ENCODE data around the gene GDNF. TPM values are rescaled to one million over a fixed set of nuclear protein-coding genes. Genes with fewer than 3 reads are reported as not detected.
"Not testable (repeated sequence)": the region's sequence is repeated elsewhere in the genome, so short reads cannot be mapped to it uniquely, and the experiment has no call there.

Gene GDNF
- polyA plus RNA-seq, 1 donor from 2014 or later, result not detected

- H3K36me3 Mint-ChIP-seq, H3K4me1 Mint-ChIP-seq, H3K27ac Mint-ChIP-seq, H3K27me3 Mint-ChIP-seq, H3K4me3 Mint-ChIP-seq: not testable (repeated sequence)
- peaks cover 11 to 27% (median 15%) of the 10 kb centered on the region in 3 donors for H3K9me3 Mint-ChIP-seq
Measured at GRCh38 chr5:37795292-37795691, 44.5 kb downstream of the GDNF start.

- peak overlapping the region in 1 of 3 donors; percentile 40 for H3K27ac Mint-ChIP-seq
- H3K36me3 Mint-ChIP-seq, result no peaks in the 10 kb centered on the region
- H3K4me1 Mint-ChIP-seq, result peaks cover 0 to 1% (median 0%) of the 10 kb centered on the region in 3 donors
- peaks cover 4% of the 10 kb centered on the region for H3K27me3 Mint-ChIP-seq
- peaks cover 11 to 23% (median 13%) of the 10 kb centered on the region in 3 donors for H3K9me3 Mint-ChIP-seq
- peak overlapping the region in 1 of 4 donors; percentile 0 for H3K4me3 Mint-ChIP-seq
Measured at GRCh38 chr5:37792975-37793631, 46.7 kb downstream of the GDNF start.

GRCh38 chr5:37791321-37791720 is 48.5 kb downstream of the GDNF start:
- peaks cover 11 to 18% (median 11%) of the 10 kb centered on the region in 3 donors for H3K9me3 Mint-ChIP-seq
- H3K27me3 Mint-ChIP-seq, result peaks cover 5% of the 10 kb centered on the region

GRCh38 chr5:37789991-37790390 is 49.9 kb downstream of the GDNF start:
- no peaks in the 10 kb centered on the region for H3K4me1 Mint-ChIP-seq
- peaks cover 7% of the 10 kb centered on the region for H3K27me3 Mint-ChIP-seq
- no peak overlapping the region for H3K27ac Mint-ChIP-seq
- no peak overlapping the region for H3K4me3 Mint-ChIP-seq
- peaks cover 8 to 15% (median 9%) of the 10 kb centered on the region in 3 donors for H3K9me3 Mint-ChIP-seq
- no peaks in the 10 kb centered on the region for H3K36me3 Mint-ChIP-seq

More at GRCh38 chr5:37791321-37791720, 48.5 kb downstream of the GDNF start:
- no peaks in the 10 kb centered on the region for H3K36me3 Mint-ChIP-seq
- no peak overlapping the region for H3K27ac Mint-ChIP-seq
- no peak overlapping the region for H3K4me3 Mint-ChIP-seq
- H3K4me1 Mint-ChIP-seq, result peaks cover 0 to 1% (median 0%) of the 10 kb centered on the region in 3 donors

GRCh38 chr5:37787742-37788141 is 52.1 kb downstream of the GDNF start:
- H3K9me3 Mint-ChIP-seq, result peaks cover 3 to 6% (median 4%) of the 10 kb centered on the region in 3 donors
- peaks cover 7% of the 10 kb centered on the region for H3K27me3 Mint-ChIP-seq
- H3K27ac Mint-ChIP-seq, result no peak overlapping the region
- H3K4me1 Mint-ChIP-seq, result no peaks in the 10 kb centered on the region
- no peaks in the 10 kb centered on the region for H3K36me3 Mint-ChIP-seq
- no peak overlapping the region for H3K4me3 Mint-ChIP-seq

- H3K36me3 Mint-ChIP-seq, result no peaks in the 10 kb centered on the region
- no peaks in the 10 kb centered on the region for H3K4me1 Mint-ChIP-seq
- H3K9me3 Mint-ChIP-seq, result peaks cover 3 to 6% (median 4%) of the 10 kb centered on the region in 3 donors
- H3K27me3 Mint-ChIP-seq, result peaks cover 7% of the 10 kb centered on the region
- no peak overlapping the region for H3K4me3 Mint-ChIP-seq
- no peak overlapping the region for H3K27ac Mint-ChIP-seq
Measured at GRCh38 chr5:37786862-37787519, 52.9 kb downstream of the GDNF start.

GRCh38 chr5:37786416-37786815 is 53.4 kb downstream of the GDNF start:
- Mint-ChIP-seq H3K9me3 (peaks cover 0 to 2% (median under 1%) of the 10 kb centered on the region in 3 donors), H3K4me3 (no peak overlapping the region), H3K27ac (no peak overlapping the region), H3K36me3 (no peaks in the 10 kb centered on the region), H3K27me3 (peaks cover 7% of the 10 kb centered on the region), H3K4me1 (no peaks in the 10 kb centered on the region)

- H3K9me3 Mint-ChIP-seq, H3K36me3 Mint-ChIP-seq, H3K27me3 Mint-ChIP-seq, H3K4me3 Mint-ChIP-seq, H3K27ac Mint-ChIP-seq, H3K4me1 Mint-ChIP-seq: not testable (repeated sequence)
Measured at GRCh38 chr5:37781409-37781808, 58.4 kb downstream of the GDNF start.

GRCh38 chr5:37777432-37778130 is 62.3 kb downstream of the GDNF start:
- H3K27ac Mint-ChIP-seq, result no peak overlapping the region
- H3K36me3 Mint-ChIP-seq, result peaks cover 3% of the 10 kb centered on the region
- H3K9me3 Mint-ChIP-seq, result peaks cover 2 to 9% (median 3%) of the 10 kb centered on the region in 3 donors
- no peaks in the 10 kb centered on the region for H3K4me1 Mint-ChIP-seq
- no peak overlapping the region for H3K4me3 Mint-ChIP-seq
- no peaks in the 10 kb centered on the region for H3K27me3 Mint-ChIP-seq

- no peaks in the 10 kb centered on the region for H3K27me3 Mint-ChIP-seq
- H3K4me1 Mint-ChIP-seq, result no peaks in the 10 kb centered on the region
- peaks cover 3% of the 10 kb centered on the region for H3K36me3 Mint-ChIP-seq
- peaks cover 2 to 9% (median 3%) of the 10 kb centered on the region in 3 donors for H3K9me3 Mint-ChIP-seq
- H3K27ac Mint-ChIP-seq, result no peak overlapping the region
- no peak overlapping the region for H3K4me3 Mint-ChIP-seq
Measured at GRCh38 chr5:37776826-37777225, 63.0 kb downstream of the GDNF start.

- peaks cover 2 to 9% (median 3%) of the 10 kb centered on the region in 3 donors for H3K9me3 Mint-ChIP-seq
- H3K36me3 Mint-ChIP-seq, result peaks cover 3% of the 10 kb centered on the region
- H3K27ac Mint-ChIP-seq, result no peak overlapping the region
- H3K4me1 Mint-ChIP-seq, result no peaks in the 10 kb centered on the region
- no peak overlapping the region for H3K4me3 Mint-ChIP-seq
- H3K27me3 Mint-ChIP-seq, result no peaks in the 10 kb centered on the region
Measured at GRCh38 chr5:37774912-37775483, 64.8 kb downstream of the GDNF start.

- no peak overlapping the region for H3K27ac Mint-ChIP-seq
- no peak overlapping the region for H3K4me3 Mint-ChIP-seq
- no peaks in the 10 kb centered on the region for H3K4me1 Mint-ChIP-seq
- peaks cover 2 to 9% (median 7%) of the 10 kb centered on the region in 3 donors for H3K9me3 Mint-ChIP-seq
- H3K36me3 Mint-ChIP-seq, result peaks cover 3% of the 10 kb centered on the region
- peaks cover 4% of the 10 kb centered on the region for H3K27me3 Mint-ChIP-seq
Measured at GRCh38 chr5:37773809-37774208, 66.0 kb downstream of the GDNF start.

GRCh38 chr5:37772255-37772654 is 67.6 kb downstream of the GDNF start:
- Mint-ChIP-seq H3K9me3 (peaks cover 2 to 9% (median 7%) of the 10 kb centered on the region in 3 donors), H3K27ac (no peak overlapping the region), H3K4me3 (peak overlapping the region in 1 of 4 donors; percentile 9), H3K27me3 (peaks cover 4% of the 10 kb centered on the region), H3K36me3 (peaks cover 2% of the 10 kb centered on the region), H3K4me1 (no peaks in the 10 kb centered on the region)

- H3K4me3 Mint-ChIP-seq, result no peak overlapping the region
- H3K36me3 Mint-ChIP-seq, result peaks cover 1% of the 10 kb centered on the region
- peaks cover 2 to 9% (median 7%) of the 10 kb centered on the region in 3 donors for H3K9me3 Mint-ChIP-seq
- H3K27ac Mint-ChIP-seq, result no peak overlapping the region
- no peaks in the 10 kb centered on the region for H3K4me1 Mint-ChIP-seq
- peaks cover 4% of the 10 kb centered on the region for H3K27me3 Mint-ChIP-seq
Measured at GRCh38 chr5:37771731-37772130, 68.1 kb downstream of the GDNF start.

GRCh38 chr5:37771203-37771611 is 68.6 kb downstream of the GDNF start:
- Mint-ChIP-seq H3K36me3 (no peaks in the 10 kb centered on the region), H3K4me3 (no peak overlapping the region), H3K9me3 (peaks cover 2 to 9% (median 7%) of the 10 kb centered on the region in 3 donors), H3K27ac (no peak overlapping the region), H3K4me1 (no peaks in the 10 kb centered on the region), H3K27me3 (peaks cover 4% of the 10 kb centered on the region)
